GM12878 (cell line): ENCODE data around the gene KCNB1. TPM values are rescaled to one million over a fixed set of nuclear protein-coding genes. Genes with fewer than 3 reads are reported as not detected.

Experiments used
- ATAC-seq: fragments of 200-7000 bp; cut with Tn5 transposase; 3 replicates; pipeline ENCODE4 v1.9.1; 2020; ENCODE audit warnings: mild to moderate bottlenecking, moderate library complexity
- BruUV-seq: library from RNA; stranded (reverse); fragments of 400-500 nt; replicated peaks from 2 replicates; lab custom pipeline; 2021; lab: Mats Ljungman, UMichigan
- CTCF ChIA-PET: fragments of 300-600 bp; sonication (Branson Sonifier 250); formaldehyde crosslinking; extraction: SDS; loops from one replicate; lab custom pipeline; 2021; ENCODE audit warnings: inconsistent platforms; lab: Yijun Ruan, JAX
- POLR2A ChIA-PET: fragments of 350-600 bp; formaldehyde crosslinking; extraction: SDS; loops from one replicate; lab custom pipeline; 2021; ENCODE audit warnings: inconsistent platforms; lab: Charles Lee
- RAD21 ChIA-PET: fragments of 300-600 bp; sonication (Branson Sonifier 250); formaldehyde crosslinking; loops from one replicate; lab custom pipeline; 2023; ENCODE audit warnings: antibody characterized with exemption; ENCODE audit not compliant: unreplicated experiment; lab: Charles Lee
- SMC1A ChIA-PET: fragments of 300-600 bp; sonication (Branson Sonifier 250); formaldehyde crosslinking; loops from one replicate; lab custom pipeline; 2023; ENCODE audit not compliant: unreplicated experiment, uncharacterized antibody; lab: Charles Lee
- DNase-seq: peaks from one replicate; pipeline ENCODE4 v3.0.0-alpha.2; 2011; ENCODE audit warnings: low read depth, low spot score
- FAIRE-seq: peaks from 3 replicates; lab custom pipeline; 2011; peaks lifted over from hg19 to GRCh38; lab: Jason Lieb, UNC
- H2AFZ ChIP-seq: 2 replicates; pipeline ENCODE4 v1.6.0; 2011; ENCODE audit warnings: low read depth, low read length, control low read depth; ENCODE audit not compliant: control insufficient read depth
- H3K27ac ChIP-seq: 2 replicates; pipeline ENCODE4 v1.5.1; 2011; ENCODE audit warnings: control low read depth; ENCODE audit not compliant: control insufficient read depth, insufficient read depth
- H3K27me3 ChIP-seq, 2 experiments: replicated peaks in 1 of 2; 2 replicates each; pipeline versions ENCODE4 v1.6.0 to v1.6.1; 2011; ENCODE audit warnings: low read length in 1 of 2; ENCODE audit not compliant: control insufficient read depth in 2 of 2, insufficient read depth in 2 of 2
- H3K36me3 ChIP-seq, 2 experiments: 2 replicates each; pipeline ENCODE4 v1.5.1; 2011; ENCODE audit warnings: low read length in 1 of 2; ENCODE audit not compliant: control insufficient read depth in 2 of 2, insufficient read depth in 2 of 2
- H3K4me1 ChIP-seq: 2 replicates; pipeline ENCODE4 v1.6.1; 2011; ENCODE audit warnings: mild to moderate bottlenecking, low read length, moderate library complexity, mixed read lengths; ENCODE audit not compliant: control insufficient read depth, insufficient read depth
- H3K4me2 ChIP-seq: 2 replicates; pipeline ENCODE4 v1.6.0; 2011; ENCODE audit warnings: control low read depth; ENCODE audit not compliant: control insufficient read depth, insufficient read depth
- H3K4me3 ChIP-seq: fragments of 200-600 bp; sonication (generic); 2 replicates; pipeline ENCODE4 v1.5.1; 2016
- H3K79me2 ChIP-seq: 2 replicates; pipeline ENCODE4 v1.6.0; 2011; ENCODE audit warnings: low read length; ENCODE audit not compliant: control insufficient read depth, insufficient read depth
- H3K9ac ChIP-seq: 2 replicates; pipeline ENCODE4 v1.8.0; 2011; ENCODE audit warnings: low read length, control low read depth, mixed read lengths; ENCODE audit not compliant: control insufficient read depth, insufficient read depth
- H3K9me3 ChIP-seq: replicated peaks from 3 replicates; pipeline ENCODE4 v1.5.1; 2011; ENCODE audit warnings: mild to moderate bottlenecking, low read length; ENCODE audit not compliant: control insufficient read depth, insufficient read depth
- H4K20me1 ChIP-seq: 2 replicates; pipeline ENCODE4 v1.6.0; 2011; ENCODE audit not compliant: control insufficient read depth, insufficient read depth
- CBX3 ChIP-seq: fragments of 200-600 bp; sonication (generic); IDR thresholded peaks from 2 replicates; pipeline ENCODE4 v1.6.1; 2016; ENCODE audit warnings: low read depth, borderline replicate concordance
- CUX1 ChIP-seq: IDR thresholded peaks from 2 replicates; pipeline ENCODE4 v1.6.1; 2012; ENCODE audit warnings: improper control_type of control experiment, low read depth, low read length; ENCODE audit not compliant: insufficient replicate concordance
- FOXK2 ChIP-seq: fragments of 450-650 bp; IDR thresholded peaks from 2 replicates; pipeline ENCODE4 v1.6.1; 2017; ENCODE audit warnings: mild to moderate bottlenecking, moderate library complexity
- HCFC1 ChIP-seq: fragments of 150-350 bp; IDR thresholded peaks from 2 replicates; pipeline ENCODE4 v1.6.1; 2014; ENCODE audit warnings: low read length
- IRF4 ChIP-seq: IDR thresholded peaks from 2 replicates; pipeline ENCODE4 v1.6.1; 2011; ENCODE audit warnings: low read depth, low read length
- MTA3 ChIP-seq: IDR thresholded peaks from 2 replicates; pipeline ENCODE4 v1.6.1; 2012; ENCODE audit warnings: low read length, inconsistent platforms, borderline replicate concordance
- NFYA ChIP-seq: IDR thresholded peaks from 2 replicates; pipeline ENCODE4 v1.6.1; 2011; ENCODE audit warnings: low read depth, mild to moderate bottlenecking, low read length, improper control_type of control experiment, borderline replicate concordance
- NR2F1 ChIP-seq: fragments of 450-650 bp; conservative IDR thresholded peaks from 2 replicates; pipeline ENCODE4 v1.6.1; 2017; ENCODE audit warnings: mild to moderate bottlenecking
- NRF1 ChIP-seq: conservative IDR thresholded peaks from 2 replicates; pipeline ENCODE4 v1.6.1; 2011; ENCODE audit warnings: mild to moderate bottlenecking, low read depth, low read length, improper control_type of control experiment
- RB1 ChIP-seq: fragments of 450-650 bp; formaldehyde crosslinking; IDR thresholded peaks from 2 replicates; pipeline ENCODE4 v1.6.1; 2017; ENCODE audit warnings: mild to moderate bottlenecking, borderline replicate concordance
- SP1 ChIP-seq: IDR thresholded peaks from one replicate; pipeline ENCODE4 v1.6.1; 2011; ENCODE audit warnings: low read depth, low read length
- STAT3 ChIP-seq: IDR thresholded peaks from 2 replicates; pipeline ENCODE4 v1.6.1; 2011; ENCODE audit warnings: low read depth, low read length, improper control_type of control experiment
- YBX1 ChIP-seq: fragments of 450-650 bp; IDR thresholded peaks from 2 replicates; pipeline ENCODE4 v1.6.1; 2016; ENCODE audit warnings: antibody characterized with exemption
- ZNF217 ChIP-seq: fragments of 450-650 bp; IDR thresholded peaks from 2 replicates; pipeline ENCODE4 v1.6.1; 2017; ENCODE audit warnings: antibody characterized with exemption, mild to moderate bottlenecking
- WGBS: methylation state at CpG from one replicate; pipeline ENCODE4 v1.1.6; 2016; ENCODE audit warnings: low lambda C conversion rate; ENCODE audit not compliant: insufficient replicate concordance, insufficient coverage; ENCODE audit errors: missing lambda C conversion rate; 5-methylcytosine and 5-hydroxymethylcytosine counted together
- in situ Hi-C: fragments of 300-500 bp; cut with MboI; formaldehyde crosslinking; loops from 9 replicates; pipeline ENCODE4 v1.14.3; 2018; ENCODE audit warnings: mixed read lengths
- intact Hi-C: fragments of 100-400 bp; cut with micrococcal nuclease; formaldehyde crosslinking; loops from one replicate; pipeline ENCODE4 v1.14.2; 2022; ENCODE audit not compliant: unreplicated experiment
- polyA plus RNA-seq, 11 experiments: library from polyadenylated mRNA; depleted of rRNA in 4 of 11; unstranded in 6 of 11; stranded (reverse) in 5 of 11; fragments of >200 nt; fragmentation: Nextera tagmentation in 4 of 11; fragmentation: Illumina TruSeq in 1 of 11; extraction: Ambion mirVana in 4 of 11; extraction: Trizol in 1 of 11; gene quantifications; 1 replicate in 1 of 11; 2 replicates in 10 of 11; pipeline versions ENCODE4 v1.2.1 to v1.2.3, GENCODE V29; 2011 to 2016; ENCODE audit warnings: inconsistent platforms in 2 of 11, missing spikeins in 2 of 11, low read depth in 1 of 11
- total RNA-seq, 4 experiments: library from RNA; depleted of rRNA in 3 of 4; stranded (reverse); fragments of >200 nt in 3 of 4; fragmentation: Illumina TruSeq in 1 of 4; extraction: Trizol in 1 of 4; gene quantifications; 2 replicates each; pipeline versions ENCODE4 v1.2.1 to v1.2.3, GENCODE V29; 2013 to 2021
- TF ChIP-seq, protein P1 (sequence below): fragments of 450-650 bp; formaldehyde crosslinking; IDR thresholded peaks from 2 replicates; pipeline ENCODE4 v1.5.0; 2022; ENCODE audit warnings: mild to moderate bottlenecking, missing genetic modification characterization

KCNB1 gene
- total and polyA plus RNA-seq, 10 of the 15 experiments (the other 5 are each of a cell fraction or from before 2014, with no cell fraction given) = 0.02 to 0.08 (median 0.03) TPM; not detected in 7

DNA sequence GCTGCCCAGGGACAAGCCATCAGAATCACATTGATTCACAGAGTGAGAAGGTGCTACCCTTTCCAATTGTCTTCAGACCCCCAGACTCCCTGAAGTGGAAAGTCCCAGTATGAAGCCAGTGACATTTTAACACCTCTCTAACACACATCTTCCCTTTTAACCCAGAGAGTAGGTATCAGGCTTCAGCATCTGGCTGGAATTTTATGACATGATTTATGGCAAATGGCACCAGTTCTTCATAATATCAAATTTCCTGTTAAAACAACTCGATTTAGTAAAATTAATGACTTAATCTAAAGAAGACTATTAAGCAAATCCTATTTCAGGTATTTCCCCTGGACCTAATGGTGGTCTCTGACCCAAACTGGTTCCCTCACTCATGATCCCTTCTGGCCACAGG is 25.0 kb downstream of the KCNB1 start:
- ChIA-PET CTCF (no interaction called here), POLR2A (no interaction called here), SMC1A (no interaction called here), RAD21 (no interaction called here)
- H3K27ac ChIP-seq = no peak overlapping the region
- H2AFZ ChIP-seq = no peak overlapping the region
- H3K36me3 ChIP-seq = no peaks in the 10 kb centered on the region
- DNase-seq (no peak), FAIRE-seq (no peak), ATAC-seq (no peak)
- in situ Hi-C loops (no loop called here), intact Hi-C loops (no loop called here)
- H3K4me1 ChIP-seq = no peaks in the 10 kb centered on the region
- H3K79me2 ChIP-seq = no peaks in the 10 kb centered on the region
- H3K4me3 ChIP-seq = no peak overlapping the region
- H3K4me2 ChIP-seq = no peak overlapping the region
- BruUV-seq = no TSS peak
- no peaks in the 10 kb centered on the region for H4K20me1 ChIP-seq
- 0% methylated on average over 1 of the region's 1 CpG for WGBS
- peaks cover 3 to 5% of the 10 kb centered on the region in 2 experiments for H3K27me3 ChIP-seq
- H3K9me3 ChIP-seq = no peaks in the 10 kb centered on the region
- no peak overlapping the region for H3K9ac ChIP-seq
- TF ChIP-seq NR2F1 (no peak), SP1 (no peak), HCFC1 (no peak), NFYA (no peak), YBX1 (no peak), CBX3 (no peak), CUX1 (no peak), MTA3 (no peak), RB1 (no peak), FOXK2 (no peak), IRF4 (no peak), ZNF217 (no peak), STAT3 (no peak), NRF1 (no peak)
- TF ChIP-seq, protein P1, sequence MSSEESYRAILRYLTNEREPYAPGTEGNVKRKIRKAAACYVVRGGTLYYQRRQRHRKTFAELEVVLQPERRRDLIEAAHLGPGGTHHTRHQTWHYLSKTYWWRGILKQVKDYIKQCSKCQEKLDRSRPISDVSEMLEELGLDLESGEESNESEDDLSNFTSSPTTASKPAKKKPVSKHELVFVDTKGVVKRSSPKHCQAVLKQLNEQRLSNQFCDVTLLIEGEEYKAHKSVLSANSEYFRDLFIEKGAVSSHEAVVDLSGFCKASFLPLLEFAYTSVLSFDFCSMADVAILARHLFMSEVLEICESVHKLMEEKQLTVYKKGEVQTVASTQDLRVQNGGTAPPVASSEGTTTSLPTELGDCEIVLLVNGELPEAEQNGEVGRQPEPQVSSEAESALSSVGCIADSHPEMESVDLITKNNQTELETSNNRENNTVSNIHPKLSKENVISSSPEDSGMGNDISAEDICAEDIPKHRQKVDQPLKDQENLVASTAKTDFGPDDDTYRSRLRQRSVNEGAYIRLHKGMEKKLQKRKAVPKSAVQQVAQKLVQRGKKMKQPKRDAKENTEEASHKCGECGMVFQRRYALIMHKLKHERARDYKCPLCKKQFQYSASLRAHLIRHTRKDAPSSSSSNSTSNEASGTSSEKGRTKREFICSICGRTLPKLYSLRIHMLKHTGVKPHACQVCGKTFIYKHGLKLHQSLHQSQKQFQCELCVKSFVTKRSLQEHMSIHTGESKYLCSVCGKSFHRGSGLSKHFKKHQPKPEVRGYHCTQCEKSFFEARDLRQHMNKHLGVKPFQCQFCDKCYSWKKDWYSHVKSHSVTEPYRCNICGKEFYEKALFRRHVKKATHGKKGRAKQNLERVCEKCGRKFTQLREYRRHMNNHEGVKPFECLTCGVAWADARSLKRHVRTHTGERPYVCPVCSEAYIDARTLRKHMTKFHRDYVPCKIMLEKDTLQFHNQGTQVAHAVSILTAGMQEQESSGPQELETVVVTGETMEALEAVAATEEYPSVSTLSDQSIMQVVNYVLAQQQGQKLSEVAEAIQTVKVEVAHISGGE (CRISPR knock-in tag) = no peak
